Chondrocyte (in vitro differentiated cells): ENCODE measurements around the gene TEKT3. TPM values are rescaled to one million over a fixed set of nuclear protein-coding genes. Genes with fewer than 3 reads are reported as not detected.
A peak's percentile ranks its signal among the peaks of the same experiment; 100 is the strongest.

Experiments
- DNase-seq: peaks from one replicate; pipeline ENCODE4 v3.0.0; 2021; ENCODE audit warnings: mixed read lengths, low spot score
- H3K27ac Mint-ChIP-seq: one replicate; pipeline ENCODE4 v1.8.0; 2021; ENCODE audit warnings: mild to moderate bottlenecking, moderate library complexity, mixed read lengths; ENCODE audit not compliant: unreplicated experiment
- H3K27me3 Mint-ChIP-seq: 2 replicates; pipeline ENCODE4 v1.8.0; 2021; ENCODE audit warnings: low read depth, mixed read lengths
- H3K36me3 Mint-ChIP-seq: 2 replicates; pipeline ENCODE4 v1.8.0; 2021; ENCODE audit warnings: low read depth, mixed read lengths
- H3K4me1 Mint-ChIP-seq: 2 replicates; pipeline ENCODE4 v1.8.0; 2021; ENCODE audit warnings: low read depth, mild to moderate bottlenecking, mixed read lengths
- H3K4me3 Mint-ChIP-seq: one replicate; pipeline ENCODE4 v1.8.0; 2021; ENCODE audit warnings: mild to moderate bottlenecking, moderate library complexity, mixed read lengths; ENCODE audit not compliant: unreplicated experiment
- H3K9me3 Mint-ChIP-seq: 2 replicates; pipeline ENCODE4 v1.8.0; 2021; ENCODE audit warnings: low read depth, mixed read lengths
- total RNA-seq: library from RNA; stranded (reverse); gene quantifications from 3 replicates; pipeline ENCODE4 v1.2.1, GENCODE V29; 2021
- TF ChIP-seq, protein P1 (sequence below): fragments of 200-600 bp; sonication (generic); IDR thresholded peaks from 2 replicates; pipeline ENCODE4 v1.5.0; 2021; ENCODE audit warnings: antibody characterized with exemption, mild to moderate bottlenecking, moderate library complexity

The TEKT3 gene
- total RNA-seq, 1 donor from 2014 or later, result 0.82 TPM

DNA sequence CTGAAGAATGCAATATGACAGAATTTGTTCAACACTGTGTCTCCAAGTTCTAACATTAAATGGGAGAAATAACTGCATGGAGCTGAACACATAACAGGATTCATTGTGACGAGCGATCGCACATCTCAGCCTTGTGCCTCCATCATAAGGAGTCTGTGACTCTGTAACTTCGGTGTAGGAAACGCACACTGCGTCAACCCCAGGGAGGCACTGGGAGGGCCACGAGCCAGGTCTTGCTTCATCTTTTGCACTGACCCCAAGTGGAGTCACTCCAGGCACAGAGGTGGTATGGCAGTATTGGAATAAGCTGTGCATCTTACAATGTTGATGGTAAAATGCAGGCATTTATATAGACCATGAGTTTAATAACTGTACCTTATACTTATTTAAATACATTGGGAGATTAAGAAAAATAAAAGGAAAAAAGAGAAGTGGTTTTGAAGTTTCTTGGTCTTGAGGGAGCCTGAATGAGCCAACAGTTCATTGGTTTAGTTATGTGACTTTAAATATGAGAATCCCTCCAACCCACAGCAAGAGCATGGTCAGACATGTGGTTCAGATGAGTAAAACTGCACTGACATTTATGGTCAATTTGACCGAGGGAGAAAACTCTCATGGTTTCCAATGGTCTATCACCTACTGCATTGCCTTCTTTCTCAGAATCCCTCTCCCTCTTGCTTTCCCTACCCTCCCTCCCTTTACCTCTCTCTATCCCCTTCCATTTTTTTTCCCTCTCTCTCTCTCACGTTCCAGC, 70.6 kb downstream of the TEKT3 start:
- Mint-ChIP-seq H3K4me1 (peaks cover 29% of the 10 kb centered on the region), H3K4me3 (no peak overlapping the region), H3K36me3 (no peaks in the 10 kb centered on the region), H3K27me3 (no peaks in the 10 kb centered on the region), H3K27ac (no peak overlapping the region), H3K9me3 (no peaks in the 10 kb centered on the region)
- TF ChIP-seq, protein P1, sequence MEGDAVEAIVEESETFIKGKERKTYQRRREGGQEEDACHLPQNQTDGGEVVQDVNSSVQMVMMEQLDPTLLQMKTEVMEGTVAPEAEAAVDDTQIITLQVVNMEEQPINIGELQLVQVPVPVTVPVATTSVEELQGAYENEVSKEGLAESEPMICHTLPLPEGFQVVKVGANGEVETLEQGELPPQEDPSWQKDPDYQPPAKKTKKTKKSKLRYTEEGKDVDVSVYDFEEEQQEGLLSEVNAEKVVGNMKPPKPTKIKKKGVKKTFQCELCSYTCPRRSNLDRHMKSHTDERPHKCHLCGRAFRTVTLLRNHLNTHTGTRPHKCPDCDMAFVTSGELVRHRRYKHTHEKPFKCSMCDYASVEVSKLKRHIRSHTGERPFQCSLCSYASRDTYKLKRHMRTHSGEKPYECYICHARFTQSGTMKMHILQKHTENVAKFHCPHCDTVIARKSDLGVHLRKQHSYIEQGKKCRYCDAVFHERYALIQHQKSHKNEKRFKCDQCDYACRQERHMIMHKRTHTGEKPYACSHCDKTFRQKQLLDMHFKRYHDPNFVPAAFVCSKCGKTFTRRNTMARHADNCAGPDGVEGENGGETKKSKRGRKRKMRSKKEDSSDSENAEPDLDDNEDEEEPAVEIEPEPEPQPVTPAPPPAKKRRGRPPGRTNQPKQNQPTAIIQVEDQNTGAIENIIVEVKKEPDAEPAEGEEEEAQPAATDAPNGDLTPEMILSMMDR, result no peak
- no peak for DNase-seq

DNA sequence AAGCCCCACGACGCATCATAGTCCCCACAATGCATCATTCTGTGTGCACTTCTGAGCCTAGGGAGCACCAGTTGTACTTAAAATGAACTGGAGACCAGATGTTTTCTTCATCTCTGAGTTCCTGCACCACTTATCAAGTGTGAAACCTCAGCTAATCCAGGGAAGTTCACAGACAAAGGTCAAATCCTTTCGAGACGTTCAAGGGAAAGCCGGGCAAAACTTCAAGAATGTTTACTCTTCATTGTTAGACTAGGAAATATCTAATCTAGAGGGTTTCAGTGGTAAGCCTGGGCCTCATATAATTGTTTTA, 71.7 kb downstream of the TEKT3 start:
- Mint-ChIP-seq H3K4me1 (peaks cover 29% of the 10 kb centered on the region), H3K27me3 (no peaks in the 10 kb centered on the region), H3K36me3 (no peaks in the 10 kb centered on the region), H3K27ac (no peak overlapping the region), H3K9me3 (no peaks in the 10 kb centered on the region), H3K4me3 (no peak overlapping the region)
- TF ChIP-seq, protein P1, result no peak
- no peak for DNase-seq

DNA sequence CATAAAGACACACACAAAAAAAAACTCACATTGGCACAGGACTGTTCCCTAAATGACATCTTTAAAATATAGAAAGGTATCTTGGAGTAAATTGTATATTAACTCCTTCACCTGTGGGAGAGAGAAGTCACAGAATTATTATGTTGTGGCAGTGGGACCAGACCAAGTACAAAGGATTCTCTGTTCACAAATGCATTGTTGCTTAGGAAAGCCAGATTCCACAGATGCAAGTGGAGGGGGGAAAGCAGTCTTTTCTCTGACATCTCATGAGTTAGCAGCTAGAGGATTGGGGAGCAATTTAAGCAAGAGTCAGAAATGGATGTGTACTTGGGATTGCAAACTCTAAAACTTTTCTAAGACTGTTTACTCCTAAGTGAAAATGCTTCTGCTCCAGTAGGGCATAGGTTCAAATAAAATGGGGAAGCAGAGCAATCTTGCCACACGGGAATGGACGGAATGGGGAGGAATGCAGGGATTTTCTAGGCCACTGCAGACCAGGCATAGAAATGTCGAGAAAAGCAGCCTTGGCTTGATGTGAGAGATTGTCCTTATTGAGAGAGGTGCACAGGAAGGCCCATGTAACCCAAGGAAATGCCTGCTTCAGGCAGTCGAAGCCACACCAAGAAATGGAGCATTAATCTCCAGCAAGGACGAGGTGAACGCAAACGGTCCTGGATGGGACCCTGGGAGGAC, 72.2 kb downstream of the TEKT3 start:
- DNase-seq, result no peak
- H3K4me1 Mint-ChIP-seq, result peaks cover 29% of the 10 kb centered on the region
- TF ChIP-seq, protein P1, result no peak
- no peaks in the 10 kb centered on the region for H3K9me3 Mint-ChIP-seq
- H3K36me3 Mint-ChIP-seq, result no peaks in the 10 kb centered on the region
- no peaks in the 10 kb centered on the region for H3K27me3 Mint-ChIP-seq
- H3K27ac Mint-ChIP-seq, result no peak overlapping the region
- no peak overlapping the region for H3K4me3 Mint-ChIP-seq

DNA sequence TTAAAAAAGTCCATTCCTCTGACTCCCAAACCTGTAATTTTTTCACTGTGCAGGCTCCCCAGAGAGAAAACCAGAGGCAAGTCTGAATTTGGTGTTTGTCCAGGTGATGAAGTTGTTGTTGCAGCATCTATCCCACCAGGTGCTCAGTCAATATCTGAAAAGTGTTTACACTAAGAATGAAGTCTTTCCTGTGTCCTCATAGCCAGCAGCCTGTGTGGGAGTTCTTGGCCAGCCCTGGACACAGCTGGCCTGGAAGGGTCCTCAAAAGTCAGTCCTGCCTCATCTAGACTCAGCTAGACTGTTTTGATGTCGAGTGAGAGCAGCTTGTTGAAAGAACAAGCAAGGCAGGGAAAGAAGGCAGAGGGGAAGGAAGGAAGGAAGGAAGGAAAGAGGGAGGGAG, 72.9 kb downstream of the TEKT3 start:
- TF ChIP-seq, protein P1, result no peak
- Mint-ChIP-seq H3K27me3 (no peaks in the 10 kb centered on the region), H3K9me3 (no peaks in the 10 kb centered on the region), H3K4me3 (no peak overlapping the region), H3K36me3 (no peaks in the 10 kb centered on the region), H3K4me1 (peaks cover 21% of the 10 kb centered on the region), H3K27ac (no peak overlapping the region)
- no peak for DNase-seq

DNA sequence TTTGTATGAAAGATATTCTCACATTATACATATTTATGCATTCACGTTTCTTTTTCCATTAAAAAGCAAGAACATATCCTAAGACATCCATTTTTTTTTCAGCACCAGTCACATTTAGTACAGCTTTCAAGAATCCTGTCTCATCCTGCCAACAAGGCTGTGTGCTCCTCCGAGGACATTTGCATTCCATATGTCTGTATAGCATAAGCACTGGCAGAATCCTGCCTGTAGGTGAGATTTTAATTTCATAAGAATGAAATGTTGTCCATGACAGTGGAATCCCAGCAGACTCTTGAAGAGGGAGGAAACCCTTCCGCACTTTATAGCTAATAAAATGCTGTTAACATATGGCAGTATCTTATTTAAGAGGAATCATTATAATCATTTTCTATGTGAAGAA, 73.4 kb downstream of the TEKT3 start:
- TF ChIP-seq, protein P1, result peak; percentile 53

More for the DNA sequence above, 73.4 kb downstream of the TEKT3 start:
- Mint-ChIP-seq H3K27me3 (no peaks in the 10 kb centered on the region), H3K36me3 (no peaks in the 10 kb centered on the region), H3K9me3 (no peaks in the 10 kb centered on the region), H3K4me1 (peaks cover 21% of the 10 kb centered on the region), H3K27ac (no peak overlapping the region), H3K4me3 (no peak overlapping the region)
- no peak for DNase-seq
